Measurements from ENCODE around the gene ARID1B. TPM values are rescaled to one million over a fixed set of nuclear protein-coding genes. Genes with fewer than 3 reads are reported as not detected.

The ARID1B gene
- total RNA-seq, 2 experiments from 2014 or later: 42.5 to 43.2 TPM

DNA sequence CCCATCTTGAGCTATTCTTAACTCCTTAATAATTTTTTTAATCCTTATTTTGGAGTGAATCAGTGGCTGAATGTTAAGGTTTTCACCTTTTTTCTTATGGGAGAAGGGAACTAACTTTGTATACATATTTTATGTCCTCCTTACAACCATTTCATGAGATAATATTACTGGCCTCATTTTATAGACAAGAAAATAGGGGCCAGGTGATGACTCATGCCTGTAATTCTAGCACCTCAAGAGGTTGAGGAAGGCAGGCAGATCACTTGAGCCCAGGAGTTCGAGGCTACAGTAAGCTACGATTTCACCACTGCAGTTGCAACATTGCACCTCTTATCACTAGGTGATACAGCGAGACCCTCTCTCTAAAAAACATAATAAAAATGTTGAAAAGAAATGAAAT, 417.5 kb downstream of the ARID1B start:
- no peak for DNase-seq
- Mint-ChIP-seq H3K4me1 (ENCODE audit: low read depth) (peaks cover 22% of the 10 kb centered on the region), H3K36me3 (ENCODE audit: low read depth) (peaks cover 12% of the 10 kb centered on the region), H3K27ac (no peak overlapping the region), H3K27me3 (ENCODE audit: low read depth) (no peaks in the 10 kb centered on the region), H3K9me3 (no peaks in the 10 kb centered on the region), H3K4me3 (no peak overlapping the region)
- intact Hi-C loops (cut with micrococcal nuclease): no loop called here
- CTCF ChIA-PET: interaction anchor here (0.6 to 0.8 kb wide), 3 partner anchors 9 to 418 kb away, joined by 3 read pairs; no protein-coding TSS in a partner anchor

- intact Hi-C loops (cut with micrococcal nuclease): no loop called here
- Mint-ChIP-seq H3K9me3 (no peaks in the 10 kb centered on the region), H3K27me3 (ENCODE audit: low read depth) (no peaks in the 10 kb centered on the region), H3K4me3 (no peak overlapping the region), H3K27ac (no peak overlapping the region), H3K4me1 (ENCODE audit: low read depth) (peaks cover 22% of the 10 kb centered on the region), H3K36me3 (ENCODE audit: low read depth) (peaks cover 16% of the 10 kb centered on the region)
- CTCF ChIA-PET: interaction anchor here (0.7 kb wide), 1 partner anchor 75 kb away, joined by 3 read pairs; no protein-coding TSS in a partner anchor
- no peak for DNase-seq
Observed at GRCh38 chr6:157196391-157196790, 419.2 kb downstream of the ARID1B start.

GRCh38 chr6:157198425-157199279, 421.5 kb downstream of the ARID1B start:
- no peaks in the 10 kb centered on the region for H3K9me3 Mint-ChIP-seq
- H3K27me3 Mint-ChIP-seq (ENCODE audit: low read depth): no peaks in the 10 kb centered on the region
- CTCF ChIA-PET: no interaction called here
- no peak for DNase-seq
- intact Hi-C loops (cut with micrococcal nuclease): no loop called here
- H3K4me3 Mint-ChIP-seq: no peak overlapping the region
- peaks cover 22% of the 10 kb centered on the region for H3K36me3 Mint-ChIP-seq (ENCODE audit: low read depth)
- H3K27ac Mint-ChIP-seq: no peak overlapping the region
- H3K4me1 Mint-ChIP-seq (ENCODE audit: low read depth): peaks cover 13% of the 10 kb centered on the region

GRCh38 chr6:157200117-157200516, 422.9 kb downstream of the ARID1B start:
- no peaks in the 10 kb centered on the region for H3K27me3 Mint-ChIP-seq (ENCODE audit: low read depth)
- no peak overlapping the region for H3K4me3 Mint-ChIP-seq
- intact Hi-C loops (cut with micrococcal nuclease): no loop called here
- H3K4me1 Mint-ChIP-seq (ENCODE audit: low read depth): peaks cover 4% of the 10 kb centered on the region
- H3K27ac Mint-ChIP-seq: no peak overlapping the region
- H3K9me3 Mint-ChIP-seq: no peaks in the 10 kb centered on the region
- CTCF ChIA-PET: interaction anchor here (0.7 kb wide), 1 partner anchor 17 kb away, joined by 4 read pairs; no protein-coding TSS in a partner anchor
- peaks cover 26% of the 10 kb centered on the region for H3K36me3 Mint-ChIP-seq (ENCODE audit: low read depth)
- no peak for DNase-seq

DNA sequence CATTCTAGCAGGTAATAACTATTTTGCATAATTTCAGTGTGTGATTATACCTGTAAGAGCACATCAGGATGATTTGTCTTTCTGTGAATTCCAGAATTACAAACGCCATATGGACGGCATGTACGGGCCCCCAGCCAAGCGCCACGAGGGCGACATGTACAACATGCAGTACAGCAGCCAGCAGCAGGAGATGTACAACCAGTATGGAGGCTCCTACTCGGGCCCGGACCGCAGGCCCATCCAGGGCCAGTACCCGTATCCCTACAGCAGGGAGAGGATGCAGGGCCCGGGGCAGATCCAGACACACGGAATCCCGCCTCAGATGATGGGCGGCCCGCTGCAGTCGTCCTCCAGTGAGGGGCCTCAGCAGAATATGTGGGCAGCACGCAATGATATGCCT, 423.4 kb downstream of the ARID1B start:
- Mint-ChIP-seq H3K27me3 (ENCODE audit: low read depth) (no peaks in the 10 kb centered on the region), H3K27ac (no peak overlapping the region), H3K4me1 (ENCODE audit: low read depth) (peaks cover 4% of the 10 kb centered on the region), H3K36me3 (ENCODE audit: low read depth) (peaks cover 30% of the 10 kb centered on the region), H3K9me3 (no peaks in the 10 kb centered on the region), H3K4me3 (no peak overlapping the region)
- intact Hi-C loops (cut with micrococcal nuclease): no loop called here
- CTCF ChIA-PET: no interaction called here
- DNase-seq: no peak

DNA sequence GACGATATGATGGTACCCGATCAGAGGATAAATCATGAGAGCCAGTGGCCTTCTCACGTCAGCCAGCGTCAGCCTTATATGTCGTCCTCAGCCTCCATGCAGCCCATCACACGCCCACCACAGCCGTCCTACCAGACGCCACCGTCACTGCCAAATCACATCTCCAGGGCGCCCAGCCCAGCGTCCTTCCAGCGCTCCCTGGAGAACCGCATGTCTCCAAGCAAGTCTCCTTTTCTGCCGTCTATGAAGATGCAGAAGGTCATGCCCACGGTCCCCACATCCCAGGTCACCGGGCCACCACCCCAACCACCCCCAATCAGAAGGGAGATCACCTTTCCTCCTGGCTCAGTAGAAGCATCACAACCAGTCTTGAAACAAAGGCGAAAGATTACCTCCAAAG, 423.9 kb downstream of the ARID1B start:
- Mint-ChIP-seq H3K27ac (no peak overlapping the region), H3K36me3 (ENCODE audit: low read depth) (peaks cover 35% of the 10 kb centered on the region), H3K4me1 (ENCODE audit: low read depth) (peaks cover 4% of the 10 kb centered on the region), H3K27me3 (ENCODE audit: low read depth) (no peaks in the 10 kb centered on the region), H3K4me3 (no peak overlapping the region), H3K9me3 (no peaks in the 10 kb centered on the region)
- no peak for DNase-seq
- CTCF ChIA-PET: no interaction called here
- intact Hi-C loops (cut with micrococcal nuclease): no loop called here

GRCh38 chr6:157203312-157203744, 426.1 kb downstream of the ARID1B start:
- H3K4me3 Mint-ChIP-seq: no peak overlapping the region
- CTCF ChIA-PET: interaction anchor here (0.6 kb wide), 1 partner anchor 403 kb away, joined by 3 read pairs; no protein-coding TSS in a partner anchor
- H3K36me3 Mint-ChIP-seq (ENCODE audit: low read depth): peaks cover 30% of the 10 kb centered on the region
- H3K27me3 Mint-ChIP-seq (ENCODE audit: low read depth): no peaks in the 10 kb centered on the region
- H3K4me1 Mint-ChIP-seq (ENCODE audit: low read depth): no peaks in the 10 kb centered on the region
- no peak for DNase-seq
- H3K27ac Mint-ChIP-seq: no peak overlapping the region
- intact Hi-C loops (cut with micrococcal nuclease): no loop called here
- H3K9me3 Mint-ChIP-seq: no peaks in the 10 kb centered on the region

DNA sequence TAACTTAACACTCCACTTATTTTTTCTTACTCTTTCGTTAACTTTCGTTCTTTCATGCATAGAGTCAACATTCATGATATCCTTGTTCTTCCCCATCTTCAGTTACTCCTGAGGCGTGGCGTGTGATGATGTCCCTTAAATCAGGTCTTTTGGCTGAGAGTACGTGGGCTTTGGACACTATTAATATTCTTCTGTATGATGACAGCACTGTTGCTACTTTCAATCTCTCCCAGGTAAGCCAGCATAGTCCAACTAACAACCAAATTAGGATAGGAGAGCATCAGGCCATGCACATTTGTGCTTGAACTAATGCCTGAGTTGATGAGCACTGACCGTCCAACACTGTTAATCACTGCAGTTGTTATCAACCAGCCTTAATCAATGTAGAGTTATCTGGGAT, 426.6 kb downstream of the ARID1B start:
- CTCF ChIA-PET: interaction anchor here (0.6 kb wide), 1 partner anchor 403 kb away, joined by 3 read pairs; no protein-coding TSS in a partner anchor
- H3K4me3 Mint-ChIP-seq: no peak overlapping the region
- H3K27me3 Mint-ChIP-seq (ENCODE audit: low read depth): no peaks in the 10 kb centered on the region
- H3K36me3 Mint-ChIP-seq (ENCODE audit: low read depth): peaks cover 30% of the 10 kb centered on the region
- no peak overlapping the region for H3K27ac Mint-ChIP-seq
- no peaks in the 10 kb centered on the region for H3K9me3 Mint-ChIP-seq
- intact Hi-C loops (cut with micrococcal nuclease): no loop called here
- DNase-seq: no peak
- H3K4me1 Mint-ChIP-seq (ENCODE audit: low read depth): no peaks in the 10 kb centered on the region

DNA sequence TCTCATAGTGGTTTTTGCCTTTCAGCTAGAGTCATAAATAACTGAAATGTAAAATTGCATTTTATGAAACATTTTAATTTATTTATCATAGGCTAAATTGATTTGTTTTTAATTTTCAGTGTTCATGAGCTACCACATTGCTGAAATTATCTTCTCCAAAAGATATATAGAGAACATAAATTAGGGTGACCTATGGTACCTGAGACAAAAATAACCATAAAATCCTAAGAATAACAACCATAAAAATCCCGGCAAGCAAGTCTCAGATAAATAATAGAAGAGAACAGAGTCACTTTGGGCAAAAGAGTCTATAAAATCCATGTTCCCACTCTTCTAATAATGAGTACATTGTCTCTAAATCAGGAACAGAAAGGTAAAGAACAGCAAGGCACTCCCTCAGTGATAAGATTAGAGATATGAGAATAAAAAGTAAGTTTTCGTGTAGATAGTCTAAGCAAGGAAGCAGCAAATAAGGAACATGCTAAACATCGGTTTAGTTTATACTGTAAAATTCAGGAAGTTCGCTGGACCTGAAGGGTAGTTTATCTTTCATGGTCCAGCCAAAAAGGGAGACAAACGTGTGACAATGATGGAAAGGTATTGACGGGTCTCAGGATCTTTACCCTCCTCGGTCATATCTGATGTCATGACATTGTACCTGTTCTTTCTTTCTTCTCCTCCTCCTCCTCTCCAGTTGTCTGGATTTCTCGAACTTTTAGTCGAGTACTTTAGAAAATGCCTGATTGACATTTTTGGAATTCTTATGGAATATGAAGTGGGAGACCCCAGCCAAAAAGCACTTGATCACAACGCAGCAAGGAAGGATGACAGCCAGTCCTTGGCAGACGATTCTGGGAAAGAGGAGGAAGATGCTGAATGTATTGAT, 428.5 kb downstream of the ARID1B start:
- no peaks in the 10 kb centered on the region for H3K9me3 Mint-ChIP-seq
- H3K4me3 Mint-ChIP-seq: no peak overlapping the region
- H3K27ac Mint-ChIP-seq: no peak overlapping the region
- CTCF ChIA-PET: no interaction called here
- H3K36me3 Mint-ChIP-seq (ENCODE audit: low read depth): peaks cover 28% of the 10 kb centered on the region
- intact Hi-C loops (cut with micrococcal nuclease): no loop called here
- H3K27me3 Mint-ChIP-seq (ENCODE audit: low read depth): no peaks in the 10 kb centered on the region
- no peak for DNase-seq
- H3K4me1 Mint-ChIP-seq (ENCODE audit: low read depth): no peaks in the 10 kb centered on the region

GRCh38 chr6:157206359-157206815, 429.2 kb downstream of the ARID1B start:
- Mint-ChIP-seq H3K36me3 (ENCODE audit: low read depth) (peaks cover 22% of the 10 kb centered on the region), H3K4me3 (no peak overlapping the region), H3K27me3 (ENCODE audit: low read depth) (no peaks in the 10 kb centered on the region), H3K4me1 (ENCODE audit: low read depth) (no peaks in the 10 kb centered on the region), H3K27ac (peak overlapping the region; percentile 57), H3K9me3 (no peaks in the 10 kb centered on the region)
- no peak for DNase-seq
- CTCF ChIA-PET: no interaction called here
- intact Hi-C loops (cut with micrococcal nuclease): no loop called here

DNA sequence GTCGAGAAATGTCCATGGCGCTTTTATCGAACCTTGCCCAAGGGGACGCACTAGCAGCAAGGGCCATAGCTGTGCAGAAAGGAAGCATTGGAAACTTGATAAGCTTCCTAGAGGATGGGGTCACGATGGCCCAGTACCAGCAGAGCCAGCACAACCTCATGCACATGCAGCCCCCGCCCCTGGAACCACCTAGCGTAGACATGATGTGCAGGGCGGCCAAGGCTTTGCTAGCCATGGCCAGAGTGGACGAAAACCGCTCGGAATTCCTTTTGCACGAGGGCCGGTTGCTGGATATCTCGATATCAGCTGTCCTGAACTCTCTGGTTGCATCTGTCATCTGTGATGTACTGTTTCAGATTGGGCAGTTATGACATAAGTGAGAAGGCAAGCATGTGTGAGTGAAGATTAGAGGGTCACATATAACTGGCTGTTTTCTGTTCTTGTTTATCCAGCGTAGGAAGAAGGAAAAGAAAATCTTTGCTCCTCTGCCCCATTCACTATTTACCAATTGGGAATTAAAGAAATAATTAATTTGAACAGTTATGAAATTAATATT, 430.4 kb downstream of the ARID1B start:
- Mint-ChIP-seq H3K36me3 (ENCODE audit: low read depth) (peaks cover 18% of the 10 kb centered on the region), H3K27me3 (ENCODE audit: low read depth) (no peaks in the 10 kb centered on the region), H3K9me3 (no peaks in the 10 kb centered on the region), H3K27ac (no peak overlapping the region), H3K4me3 (no peak overlapping the region), H3K4me1 (ENCODE audit: low read depth) (no peaks in the 10 kb centered on the region)
- DNase-seq: no peak
- CTCF ChIA-PET: no interaction called here
- intact Hi-C loops (cut with micrococcal nuclease): no loop called here

DNA sequence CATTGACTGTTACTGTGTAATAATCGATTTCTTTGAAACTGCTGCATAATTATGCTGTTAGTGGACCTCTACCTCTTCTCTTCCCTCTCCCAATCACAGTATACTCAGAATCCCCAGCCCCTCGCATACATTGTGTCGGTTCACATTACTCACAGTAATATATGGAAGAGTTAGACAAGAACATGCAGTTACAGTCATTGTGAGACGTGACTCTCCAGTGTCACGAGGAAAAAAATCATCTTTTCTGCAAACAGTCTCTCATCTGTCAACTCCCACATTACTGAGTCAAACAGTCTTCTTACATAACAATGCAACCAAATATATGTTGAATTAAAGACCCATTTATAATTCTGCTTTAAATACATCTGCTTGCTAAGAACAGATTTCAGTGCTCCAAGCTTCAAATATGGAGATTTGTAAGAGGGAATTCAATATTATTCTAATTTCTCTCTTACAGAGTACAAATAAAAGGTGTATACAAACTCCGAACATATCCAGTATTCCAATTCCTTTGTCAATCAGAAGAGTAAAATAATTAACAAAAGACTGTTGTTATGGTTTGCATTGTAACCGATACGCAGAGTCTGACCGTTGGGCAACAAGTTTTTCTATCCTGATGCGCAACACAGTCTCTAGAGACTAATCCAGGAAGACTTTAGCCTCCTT, 432.8 kb downstream of the ARID1B start:
- no peaks in the 10 kb centered on the region for H3K4me1 Mint-ChIP-seq (ENCODE audit: low read depth)
- H3K4me3 Mint-ChIP-seq: no peak overlapping the region
- H3K9me3 Mint-ChIP-seq: no peaks in the 10 kb centered on the region
- CTCF ChIA-PET: no interaction called here
- intact Hi-C loops (cut with micrococcal nuclease): no loop called here
- H3K27me3 Mint-ChIP-seq (ENCODE audit: low read depth): no peaks in the 10 kb centered on the region
- DNase-seq: no peak
- peaks cover 10% of the 10 kb centered on the region for H3K36me3 Mint-ChIP-seq (ENCODE audit: low read depth)
- H3K27ac Mint-ChIP-seq: no peak overlapping the region

All from activated naive CD4-positive, alpha-beta T cell treated with anti-CD3 and anti-CD28 coated beads for 36 hours (primary cell).